HCT116 (cell line): ENCODE results near the gene MRPL1. TPM values are rescaled to one million over a fixed set of nuclear protein-coding genes. Genes with fewer than 3 reads are reported as not detected.

Experiments
- ATAC-seq: fragments of 200-7000 bp; cut with Tn5 transposase; 2 replicates; pipeline ENCODE4 v1.9.1; 2020; ENCODE audit warnings: mild to moderate bottlenecking, moderate library complexity
- BruUV-seq: library from RNA; stranded (reverse); fragments of 400-500 nt; replicated peaks from 2 replicates; lab custom pipeline; 2021; lab: Mats Ljungman, UMichigan
- CTCF ChIA-PET: fragments of 300-600 bp; sonication (Branson Sonifier 250); formaldehyde crosslinking; loops from one replicate; lab custom pipeline; 2021; ENCODE audit warnings: antibody characterized with exemption; lab: Charles Lee
- POLR2A ChIA-PET: fragments of 300-600, 350-600 bp; sonication (Branson Sonifier 250); formaldehyde crosslinking; loops from one replicate; lab custom pipeline; 2021; ENCODE audit warnings: antibody characterized with exemption; lab: Charles Lee
- RAD21 ChIA-PET, 2 experiments: fragments of 300-600 bp; sonication (Branson Sonifier 250); formaldehyde crosslinking; loops; one replicate each; lab custom pipeline; 2023; ENCODE audit warnings: low total read pairs in 2 of 2; ENCODE audit not compliant: uncharacterized antibody in 2 of 2, unreplicated experiment in 2 of 2, low non-redundant PET in 1 of 2; lab: Charles Lee
- DNase-seq: peaks from one replicate; pipeline ENCODE4 v3.0.0-alpha.2; 2010; ENCODE audit warnings: low read depth, low spot score
- H2AFZ ChIP-seq: fragments of 200-600 bp; shearing (Covaris generic), sonication (generic); 2 replicates; pipeline ENCODE4 v1.6.1; 2017; ENCODE audit warnings: low read depth, mixed run types, mixed read lengths, antibody characterized with exemption, low read length; ENCODE audit not compliant: poor library complexity, severe bottlenecking
- H3K27ac ChIP-seq: 2 replicates; pipeline ENCODE4 v1.5.1; 2012; ENCODE audit warnings: low read depth, low read length
- H3K27me3 ChIP-seq: fragments of 200-600 bp; sonication (generic); 2 replicates; pipeline ENCODE4 v1.6.1; 2016; ENCODE audit warnings: mixed run types, low read length, mixed read lengths; ENCODE audit not compliant: insufficient read depth
- H3K36me3 ChIP-seq, 2 experiments: fragments of 200-500 bp in 1 of 2; fragments of 200-600 bp in 1 of 2; sonication (Bioruptor generic) in 1 of 2; sonication (generic) in 1 of 2; 2 replicates each; pipeline versions ENCODE4 v1.5.1 to v1.6.1; 2014 to 2016; ENCODE audit warnings: low read length in 2 of 2, inconsistent platforms in 1 of 2, mixed read lengths in 1 of 2, mixed run types in 1 of 2; ENCODE audit not compliant: insufficient read depth in 2 of 2, control insufficient read depth in 1 of 2
- H3K4me1 ChIP-seq, 2 experiments: fragments of 200-600 bp in 1 of 2; sonication (generic) in 1 of 2; 2 replicates each; pipeline versions ENCODE4 v1.5.1 to v1.6.1; 2012 to 2017; ENCODE audit warnings: low read length in 2 of 2, inconsistent platforms in 1 of 2, mild to moderate bottlenecking in 1 of 2, mixed read lengths in 1 of 2, mixed run types in 1 of 2, moderate library complexity in 1 of 2; ENCODE audit not compliant: insufficient read depth in 2 of 2, control insufficient read depth in 1 of 2
- H3K4me2 ChIP-seq: fragments of 200-600 bp; sonication (generic); 2 replicates; pipeline ENCODE4 v1.6.1; 2017; ENCODE audit warnings: mixed run types, low read length, mixed read lengths
- H3K4me3 ChIP-seq, 2 experiments: fragments of 200-600 bp in 1 of 2; sonication (generic) in 1 of 2; replicated peaks in 1 of 2; 2 replicates each; pipeline ENCODE4 v1.5.1; 2011 to 2016; ENCODE audit warnings: low read length in 2 of 2, control low read depth in 1 of 2, low read depth in 1 of 2, mild to moderate bottlenecking in 1 of 2, mixed read lengths in 1 of 2, mixed run types in 1 of 2
- H3K79me2 ChIP-seq: fragments of 200-600 bp; sonication (generic); 2 replicates; pipeline ENCODE4 v1.6.1; 2017; ENCODE audit warnings: mild to moderate bottlenecking, mixed run types, low read length, moderate library complexity, mixed read lengths; ENCODE audit not compliant: insufficient read depth
- H3K9ac ChIP-seq: fragments of 200-600 bp; sonication (generic); 2 replicates; pipeline ENCODE4 v1.6.1; 2016; ENCODE audit warnings: low read length, mixed read lengths
- H3K9me2 ChIP-seq: fragments of 200-600 bp; sonication (generic), shearing (Covaris generic); 2 replicates; pipeline ENCODE4 v1.6.1; 2017; ENCODE audit warnings: mixed run types, mild to moderate bottlenecking, moderate library complexity; ENCODE audit not compliant: insufficient read depth
- H3K9me3 ChIP-seq, 2 experiments: fragments of 200-500 bp in 1 of 2; fragments of 200-600 bp in 1 of 2; sonication (Bioruptor generic) in 1 of 2; sonication (generic) in 1 of 2; 2 replicates each; pipeline ENCODE4 v1.6.1; 2014 to 2017; ENCODE audit warnings: low read length in 2 of 2, mixed read lengths in 2 of 2, inconsistent platforms in 1 of 2, low read depth in 1 of 2, mild to moderate bottlenecking in 1 of 2, mixed run types in 1 of 2, moderate library complexity in 1 of 2; ENCODE audit not compliant: control insufficient read depth in 1 of 2, insufficient read depth in 1 of 2
- H4K20me1 ChIP-seq: fragments of 200-600 bp; sonication (generic), shearing (Covaris generic); 2 replicates; pipeline ENCODE4 v1.6.1; 2017; ENCODE audit warnings: mixed run types, mild to moderate bottlenecking, moderate library complexity; ENCODE audit not compliant: insufficient read depth
- ATF3 ChIP-seq: IDR thresholded peaks from 2 replicates; pipeline ENCODE4 v1.6.1; 2012
- EZH2 ChIP-seq: fragments of 200-600 bp; sonication (generic); IDR thresholded peaks from 2 replicates; pipeline ENCODE4 v1.6.1; 2017; ENCODE audit warnings: antibody characterized with exemption, mixed run types
- FOSL1 ChIP-seq: IDR thresholded peaks from 2 replicates; pipeline ENCODE4 v1.6.1; 2012; ENCODE audit warnings: low read depth
- POLR2AphosphoS5 ChIP-seq: IDR thresholded peaks from 2 replicates; pipeline ENCODE4 v1.6.1; 2011; ENCODE audit warnings: mild to moderate bottlenecking, low read depth, low read length, moderate library complexity
- RAD21 ChIP-seq: IDR thresholded peaks from 2 replicates; pipeline ENCODE4 v1.6.1; 2012; ENCODE audit warnings: low read depth, mild to moderate bottlenecking
- REST ChIP-seq: IDR thresholded peaks from 2 replicates; pipeline ENCODE4 v1.6.1; 2012; ENCODE audit warnings: low read depth
- TCF7L2 ChIP-seq: IDR thresholded peaks from 2 replicates; pipeline ENCODE4 v1.7.0; 2011; ENCODE audit warnings: borderline replicate concordance, inconsistent platforms; ENCODE audit not compliant: insufficient read depth, insufficient read length; ENCODE audit errors: extremely low read depth
- intact Hi-C: fragments of 100-400 bp; cut with micrococcal nuclease; formaldehyde crosslinking; loops from 2 replicates; pipeline ENCODE4 v1.10.0; 2022
- total RNA-seq: library from RNA; stranded (reverse); gene quantifications from one replicate; pipeline ENCODE4 v1.2.1, GENCODE V29; 2021; ENCODE audit not compliant: unreplicated experiment

The MRPL1 gene
- total RNA-seq, 1 experiment from 2014 or later = 54.9 TPM

- ATAC-seq = no peak
- no peaks in the 10 kb centered on the region for H3K9me3 ChIP-seq
- no peaks in the 10 kb centered on the region for H3K9me2 ChIP-seq
- DNase-seq = no peak
- CTCF ChIA-PET = interaction anchor here (1.2 kb wide), 1 partner anchor 16 kb away, joined by 3 read pairs; the partner anchor contains the start of gene MRPL1
- H3K9ac ChIP-seq = no peak overlapping the region
- H4K20me1 ChIP-seq = no peaks in the 10 kb centered on the region
- BruUV-seq = no TSS peak
- RAD21 ChIA-PET = no interaction called here
- H3K36me3 ChIP-seq = no peaks in the 10 kb centered on the region; a peak in 1 of 4 replicates
- intact Hi-C loops = no loop called here
- no peaks in the 10 kb centered on the region for H3K79me2 ChIP-seq
- no peak overlapping the region for H2AFZ ChIP-seq
- H3K4me3 ChIP-seq = no peak overlapping the region
- no peak overlapping the region for H3K27ac ChIP-seq
- no peak overlapping the region for H3K4me2 ChIP-seq
- H3K27me3 ChIP-seq = no peaks in the 10 kb centered on the region
- H3K4me1 ChIP-seq = no peaks in the 10 kb centered on the region
- no peak for TF ChIP-seq POLR2AphosphoS5
- POLR2A ChIA-PET = no interaction called here
Observed at GRCh38 chr4:77845929-77846328, 16.7 kb upstream of the MRPL1 start.

GRCh38 chr4:77848508-77848907 lies 14.1 kb upstream of the MRPL1 start:
- no peaks in the 10 kb centered on the region for H3K27me3 ChIP-seq
- RAD21 ChIA-PET = no interaction called here
- no peaks in the 10 kb centered on the region for H3K9me3 ChIP-seq

More at GRCh38 chr4:77848508-77848907, 14.1 kb upstream of the MRPL1 start:
- Histone ChIP-seq H3K9me2 (no peaks in the 10 kb centered on the region), H3K27ac (no peak overlapping the region), H3K4me1 (no peaks in the 10 kb centered on the region), H2AFZ (no peak overlapping the region), H3K4me2 (no peak overlapping the region), H3K4me3 (no peak overlapping the region), H3K36me3 (no peaks in the 10 kb centered on the region), H3K9ac (no peak overlapping the region), H3K79me2 (no peaks in the 10 kb centered on the region), H4K20me1 (no peaks in the 10 kb centered on the region)
- ChIA-PET POLR2A (interaction anchor here (0.8 kb wide), 1 partner anchor 14 kb away, joined by 3 read pairs; the partner anchor contains the start of gene MRPL1), CTCF (no interaction called here)
- DNase-seq = no peak
- BruUV-seq = no TSS peak
- intact Hi-C loops = no loop called here
- no peak for ATAC-seq
- TF ChIP-seq TCF7L2 = no peak
- TF ChIP-seq EZH2 = no peak
- TF ChIP-seq RAD21 = no peak
- no peak for TF ChIP-seq REST
- no peak for TF ChIP-seq ATF3
- no peak for TF ChIP-seq FOSL1
